CD4-positive, alpha-beta T cell treated with Interferon alpha-2 for 1 hour (primary cell): ENCODE results near the gene CHD1.

Experiments used
- DNase-seq, 2 donors: peaks; one replicate each; pipeline ENCODE4 v3.0.0-alpha.2; 2020 to 2022

CHD1 gene

GRCh38 chr5:98891591-98891990 is 37.2 kb downstream of the CHD1 start:
- DNase-seq: no peak

GRCh38 chr5:98880598-98880997 is 48.2 kb downstream of the CHD1 start:
- DNase-seq: no peak

GRCh38 chr5:98880151-98880550 is 48.7 kb downstream of the CHD1 start:
- no peak for DNase-seq

GRCh38 chr5:98877600-98877999 is 51.2 kb downstream of the CHD1 start:
- DNase-seq: no peak

- DNase-seq: no peak
Measured at GRCh38 chr5:98872674-98873073, 56.1 kb downstream of the CHD1 start.

GRCh38 chr5:98865690-98866089 is 63.1 kb downstream of the CHD1 start:
- DNase-seq: no peak

- DNase-seq: no peak
Measured at GRCh38 chr5:98847054-98847453, 81.8 kb downstream of the CHD1 start.

GRCh38 chr5:98846520-98846919 is 82.3 kb downstream of the CHD1 start:
- no peak for DNase-seq

GRCh38 chr5:98845878-98846277 is 82.9 kb downstream of the CHD1 start:
- no peak for DNase-seq

- DNase-seq: no peak
Measured at GRCh38 chr5:98844865-98845264, 83.9 kb downstream of the CHD1 start.

- no peak for DNase-seq
Measured at GRCh38 chr5:98843481-98843880, 85.3 kb downstream of the CHD1 start.

GRCh38 chr5:98840946-98841345 is 87.9 kb downstream of the CHD1 start:
- no peak for DNase-seq

GRCh38 chr5:98839469-98840383 is 89.1 kb downstream of the CHD1 start:
- peak in 1 of 2 donors; percentile 10 for DNase-seq

- DNase-seq: no peak
Measured at GRCh38 chr5:98836175-98836574, 92.6 kb downstream of the CHD1 start.

GRCh38 chr5:98827588-98828284 is 101.1 kb downstream of the CHD1 start:
- no peak for DNase-seq

- peak in 1 of 2 donors; percentile 20 for DNase-seq
Measured at GRCh38 chr5:98827161-98827560, 101.6 kb downstream of the CHD1 start.

- DNase-seq: no peak
Measured at GRCh38 chr5:98825582-98826375, 103.0 kb downstream of the CHD1 start.

GRCh38 chr5:98816582-98817222 is 112.1 kb downstream of the CHD1 start:
- DNase-seq: no peak

- DNase-seq: no peak
Measured at GRCh38 chr5:98813755-98814154, 115.1 kb downstream of the CHD1 start.

- DNase-seq: no peak
Measured at GRCh38 chr5:98810206-98810605, 118.6 kb downstream of the CHD1 start.

GRCh38 chr5:98807806-98808205 is 121.0 kb downstream of the CHD1 start:
- DNase-seq: no peak

- DNase-seq: no peak
Measured at GRCh38 chr5:98805070-98805469, 123.7 kb downstream of the CHD1 start.

- DNase-seq: no peak
Measured at GRCh38 chr5:98804066-98804465, 124.7 kb downstream of the CHD1 start.
